K562 (cell line): Measurements from ENCODE around the gene ACBD6. TPM values are rescaled to one million over a fixed set of nuclear protein-coding genes. Genes with fewer than 3 reads are reported as not detected.

Experiments used
- ATAC-seq: fragments of 200-7000 bp; cut with Tn5 transposase; 3 replicates; pipeline ENCODE4 v1.9.1; 2020; ENCODE audit warnings: moderate library complexity
- BruUV-seq: library from RNA; stranded (reverse); fragments of 400-500 nt; replicated peaks from 2 replicates; lab custom pipeline; 2021; lab: Mats Ljungman, UMichigan
- CTCF ChIA-PET: fragments of 300-600 bp; formaldehyde crosslinking; extraction: SDS; loops from one replicate; lab custom pipeline; 2021; ENCODE audit warnings: low intra/inter-chr PET ratio; lab: Yijun Ruan, JAX
- POLR2A ChIA-PET: fragments of 300-600, 350-650 bp; sonication (Branson Sonifier 250); formaldehyde crosslinking; extraction: SDS; loops from one replicate; lab custom pipeline; 2021; ENCODE audit warnings: antibody characterized with exemption, inconsistent platforms; lab: Yijun Ruan, JAX
- DNase-seq, 4 experiments: peaks; one replicate each; pipeline versions ENCODE4 v3.0.0 to v3.0.0-alpha.2; 2011 to 2018; ENCODE audit warnings: low spot score in 3 of 4, mixed read lengths in 3 of 4; ENCODE audit errors: extremely low read depth in 1 of 4
- FAIRE-seq: peaks from 2 replicates; lab custom pipeline; 2011; peaks lifted over from hg19 to GRCh38; lab: Jason Lieb, UNC
- H2AFZ ChIP-seq: 2 replicates; pipeline ENCODE4 v1.6.0; 2011; ENCODE audit warnings: low read depth, low read length, control low read depth, inconsistent platforms
- H3K27ac ChIP-seq: fragments of 200-600 bp; 3 replicates; pipeline ENCODE4 v1.8.0; 2011; ENCODE audit warnings: low read depth, mild to moderate bottlenecking, control low read depth, inconsistent platforms, low read length, moderate library complexity, mixed read lengths; ENCODE audit errors: extremely low read depth
- H3K27me3 ChIP-seq, 2 experiments: fragments of 300-600 bp in 1 of 2; 2 replicates in 1 of 2; 3 replicates in 1 of 2; pipeline versions ENCODE4 v1.6.0 to v1.8.0; 2011; ENCODE audit warnings: inconsistent platforms in 2 of 2, low read length in 2 of 2, mild to moderate bottlenecking in 1 of 2, mixed read lengths in 1 of 2, moderate library complexity in 1 of 2; ENCODE audit not compliant: control insufficient read depth in 2 of 2, insufficient read depth in 2 of 2
- H3K36me3 ChIP-seq: fragments of 300-600 bp; 3 replicates; pipeline ENCODE4 v1.8.0; 2011; ENCODE audit warnings: mild to moderate bottlenecking, low read length, inconsistent platforms; ENCODE audit not compliant: control insufficient read depth, insufficient read depth
- H3K4me1 ChIP-seq, 2 experiments: fragments of 200-600 bp in 1 of 2; replicated peaks in 1 of 2; 2 replicates in 1 of 2; 3 replicates in 1 of 2; pipeline versions ENCODE4 v1.5.1 to v1.8.0; 2011; ENCODE audit warnings: inconsistent platforms in 2 of 2, low read length in 2 of 2, mild to moderate bottlenecking in 1 of 2, mixed read lengths in 1 of 2, moderate library complexity in 1 of 2; ENCODE audit not compliant: control insufficient read depth in 2 of 2, insufficient read depth in 2 of 2
- H3K4me2 ChIP-seq: 2 replicates; pipeline ENCODE4 v1.6.1; 2011; ENCODE audit warnings: low read length, control low read depth, inconsistent platforms, mixed read lengths; ENCODE audit not compliant: insufficient read depth
- H3K4me3 ChIP-seq: fragments of 200-600 bp; sonication (generic), shearing (Covaris generic); 2 replicates; pipeline ENCODE4 v1.5.1; 2016; ENCODE audit warnings: control low read depth, inconsistent platforms
- H3K79me2 ChIP-seq: fragments of 200-600 bp; 3 replicates; pipeline ENCODE4 v1.8.0; 2011; ENCODE audit warnings: low read length, inconsistent platforms; ENCODE audit not compliant: control insufficient read depth, insufficient read depth
- H3K9ac ChIP-seq, 2 experiments: 2 replicates each; pipeline versions ENCODE4 v1.6.0 to v1.6.1; 2011; ENCODE audit warnings: low read depth in 2 of 2, low read length in 2 of 2, control low read depth in 1 of 2, inconsistent platforms in 1 of 2, mild to moderate bottlenecking in 1 of 2, mixed read lengths in 1 of 2; ENCODE audit not compliant: insufficient read depth in 1 of 2
- H3K9me1 ChIP-seq: one replicate; pipeline ENCODE4 v1.6.0; 2011; ENCODE audit warnings: inconsistent platforms, mild to moderate bottlenecking, low read length, moderate library complexity; ENCODE audit not compliant: control insufficient read depth, insufficient read depth
- H3K9me3 ChIP-seq: replicated peaks from 2 replicates; pipeline ENCODE4 v1.5.1; 2011; ENCODE audit warnings: low read depth, low read length, inconsistent platforms; ENCODE audit not compliant: control insufficient read depth, insufficient read depth
- H4K20me1 ChIP-seq: replicated peaks from 2 replicates; pipeline ENCODE4 v1.6.1; 2011; ENCODE audit warnings: low read length, inconsistent platforms, mixed read lengths; ENCODE audit not compliant: control insufficient read depth, insufficient read depth
- CCAR2 ChIP-seq: fragments of 200-400 bp; formaldehyde crosslinking; IDR thresholded peaks from 2 replicates; pipeline ENCODE4 v1.6.1; 2017; ENCODE audit warnings: mild to moderate bottlenecking, low read depth, low read length
- EP300 ChIP-seq: IDR thresholded peaks from 2 replicates; pipeline ENCODE4 v1.6.1; 2012; ENCODE audit warnings: low read length, improper control_type of control experiment
- NCOA2 ChIP-seq, 2 experiments: fragments of 450-650 bp; IDR thresholded peaks; 2 replicates each; pipeline ENCODE4 v1.6.1; 2018; ENCODE audit warnings: mild to moderate bottlenecking in 2 of 2, moderate library complexity in 1 of 2; ENCODE audit not compliant: partially characterized antibody in 2 of 2
- RBFOX2 ChIP-seq: fragments of 200-400 bp; formaldehyde crosslinking; IDR thresholded peaks from 2 replicates; pipeline ENCODE4 v1.6.1; 2017; ENCODE audit warnings: low read depth, mild to moderate bottlenecking, low read length, moderate library complexity
- RBM22 ChIP-seq: fragments of 200-400 bp; formaldehyde crosslinking; IDR thresholded peaks from 2 replicates; pipeline ENCODE4 v1.6.1; 2018; ENCODE audit warnings: low read length, low read depth; ENCODE audit not compliant: poor library complexity, severe bottlenecking
- ZEB2 ChIP-seq: fragments of 450-650 bp; IDR thresholded peaks from 2 replicates; pipeline ENCODE4 v1.6.1; 2016
- ZNF224 ChIP-seq: sonication (generic); formaldehyde crosslinking; IDR thresholded peaks from 2 replicates; pipeline ENCODE4 v1.8.0; 2022; ENCODE audit warnings: mild to moderate bottlenecking, missing genetic modification reagents
- WGBS: fragments of 100-300 bp; shearing (Covaris generic); methylation state at CpG from one replicate; pipeline ENCODE4 v1.1.6; 2016; ENCODE audit warnings: low coverage, mixed read lengths; ENCODE audit not compliant: insufficient coverage; ENCODE audit errors: missing lambda C conversion rate; 5-methylcytosine and 5-hydroxymethylcytosine counted together
- in situ Hi-C: fragments of 300-500 bp; cut with MboI; formaldehyde crosslinking; loops from 4 replicates; pipeline ENCODE4 v1.15.0; 2018; ENCODE audit warnings: inconsistent platforms, mixed read lengths
- intact Hi-C: fragments of 100-400 bp; cut with micrococcal nuclease; formaldehyde crosslinking; loops from 2 replicates; pipeline ENCODE4 v1.14.2; 2022
- polyA plus RNA-seq, 8 experiments: library from polyadenylated mRNA; depleted of rRNA in 4 of 8; stranded (reverse) in 5 of 8; unstranded in 3 of 8; fragments of >200 nt; fragmentation: Nextera tagmentation in 2 of 8; fragmentation: Illumina TruSeq in 1 of 8; extraction: Ambion mirVana in 2 of 8; extraction: Trizol in 1 of 8; gene quantifications; 2 replicates each; pipeline versions ENCODE4 v1.2.1 to v1.2.3, GENCODE V29; 2011 to 2014; ENCODE audit warnings: inconsistent platforms in 1 of 8, missing spikeins in 1 of 8
- total RNA-seq, 7 experiments: library from RNA; depleted of rRNA in 6 of 7; stranded (reverse); fragments of >200 nt in 6 of 7; fragmentation: Illumina TruSeq in 2 of 7; extraction: Trizol in 2 of 7; gene quantifications; 2 replicates each; pipeline versions ENCODE4 v1.2.1 to v1.2.3, GENCODE V29; 2011 to 2021; ENCODE audit warnings: low replicate concordance in 1 of 7

Gene ACBD6
- total and polyA plus RNA-seq, 9 of the 15 experiments (the other 6 are each of a cell fraction or from before 2014, with no cell fraction given) = 16.9 to 107 (median 77.7) TPM

DNA sequence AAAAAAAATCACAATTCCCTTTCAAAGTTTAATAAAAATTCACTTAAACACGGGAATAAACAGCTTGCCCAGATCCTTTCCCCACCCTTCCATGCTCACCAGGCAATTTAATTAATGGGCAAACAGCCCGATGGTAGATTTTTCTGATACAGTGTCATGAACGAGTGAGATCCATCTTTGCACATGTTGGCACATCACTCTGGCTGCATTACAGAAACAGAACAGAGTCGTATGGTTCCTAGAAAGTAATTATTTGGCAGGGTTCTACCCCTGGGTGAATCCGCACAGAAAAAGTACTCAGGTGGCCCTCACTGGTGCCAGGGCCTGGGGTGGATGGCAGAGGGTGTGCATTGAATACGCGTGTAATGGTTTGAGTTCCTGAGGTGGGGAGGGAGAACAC is 31.8 kb upstream of the ACBD6 start:
- Histone ChIP-seq H3K79me2 (no peaks in the 10 kb centered on the region), H3K9me3 (no peaks in the 10 kb centered on the region), H3K9ac (no peak overlapping the region), H3K9me1 (no peaks in the 10 kb centered on the region), H3K27me3 (no peaks in the 10 kb centered on the region), H3K4me1 (peaks cover 0 to 10% of the 10 kb centered on the region in 2 experiments; a peak in 2 of 5 replicates), H3K36me3 (no peaks in the 10 kb centered on the region), H3K27ac (no peak overlapping the region), H4K20me1 (no peaks in the 10 kb centered on the region), H3K4me2 (no peak overlapping the region), H3K4me3 (no peak overlapping the region), H2AFZ (no peak overlapping the region)
- DNase-seq (no peak), ATAC-seq (no peak), FAIRE-seq (no peak)
- WGBS = 72% methylated on average over 7 of the region's 7 CpGs
- intact Hi-C loops (no loop called here), in situ Hi-C loops (no loop called here)
- no TSS peak for BruUV-seq
- TF ChIP-seq ZEB2 (no peak), ZNF224 (CRISPR knock-in tag) (no peak), NCOA2 (IDR thresholded peaks at IDR 0.05; ENCODE audit: partially characterized antibody in 2 of 2) (no peak), RBM22 (no peak), CCAR2 (no peak), EP300 (no peak), RBFOX2 (no peak)
- CTCF ChIA-PET = interaction anchor here (0.8 to 4.0 kb wide), 2 partner anchors 99 to 330 kb away, joined by 5 to 54 read pairs; no protein-coding TSS in a partner anchor
- POLR2A ChIA-PET = no interaction called here
